HG03103 (cell line): Measurements from ENCODE around the gene MAP2.
"Not testable (repeated sequence)": the region's sequence is repeated elsewhere in the genome, so short reads cannot be mapped to it uniquely, and the experiment has no call there.

Source experiments
- ATAC-seq: cut with Tn5 transposase; IDR thresholded peaks from one replicate; pipeline ENCODE4 v1.9.1; 2021; ENCODE audit warnings: low read depth; ENCODE audit not compliant: unreplicated experiment

MAP2 gene

GRCh38 chr2:209579230-209579749 is 155.4 kb downstream of the MAP2 start:
- ATAC-seq: no peak

DNA sequence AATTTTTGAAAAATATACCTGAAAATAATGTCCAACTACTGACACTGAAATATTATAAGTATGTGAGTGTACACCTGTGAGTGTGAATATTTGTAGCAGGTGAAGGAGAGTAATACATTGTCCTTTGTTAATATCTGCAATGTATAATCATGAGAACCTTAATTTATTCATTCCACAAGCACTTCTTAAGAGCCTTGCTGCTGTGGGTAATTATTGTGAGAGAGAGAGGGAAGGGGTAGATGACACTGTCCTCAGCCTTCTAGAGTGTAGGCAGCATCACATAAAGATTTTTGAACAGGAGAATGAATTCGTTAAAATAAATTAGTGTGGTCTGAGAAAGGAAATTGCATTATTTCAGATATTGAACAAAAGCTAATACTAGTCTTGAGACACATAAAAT is 157.2 kb downstream of the MAP2 start:
- no peak for ATAC-seq

DNA sequence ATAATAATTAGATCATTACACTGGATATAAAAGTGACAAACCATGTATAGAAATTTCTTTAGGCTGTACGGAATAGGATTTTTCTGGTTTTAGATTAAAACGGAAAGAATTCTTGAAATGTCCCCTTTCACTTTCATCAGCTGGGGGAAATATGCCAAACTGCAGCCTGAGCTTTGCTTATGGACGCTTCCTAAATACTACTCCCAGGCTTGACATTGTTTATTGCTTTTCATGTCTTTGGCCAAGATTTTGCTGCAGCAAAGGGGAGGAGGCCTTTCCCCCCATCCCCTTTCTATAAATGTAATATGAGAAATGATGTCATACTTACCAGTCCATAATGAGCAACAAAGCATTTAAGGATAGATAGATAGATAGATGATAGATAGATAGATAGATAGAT is 158.4 kb downstream of the MAP2 start:
- no peak for ATAC-seq

GRCh38 chr2:209584472-209584871 is 160.6 kb downstream of the MAP2 start:
- no peak for ATAC-seq

- ATAC-seq: no peak
Measured at GRCh38 chr2:209584915-209585314, 161.1 kb downstream of the MAP2 start.

DNA sequence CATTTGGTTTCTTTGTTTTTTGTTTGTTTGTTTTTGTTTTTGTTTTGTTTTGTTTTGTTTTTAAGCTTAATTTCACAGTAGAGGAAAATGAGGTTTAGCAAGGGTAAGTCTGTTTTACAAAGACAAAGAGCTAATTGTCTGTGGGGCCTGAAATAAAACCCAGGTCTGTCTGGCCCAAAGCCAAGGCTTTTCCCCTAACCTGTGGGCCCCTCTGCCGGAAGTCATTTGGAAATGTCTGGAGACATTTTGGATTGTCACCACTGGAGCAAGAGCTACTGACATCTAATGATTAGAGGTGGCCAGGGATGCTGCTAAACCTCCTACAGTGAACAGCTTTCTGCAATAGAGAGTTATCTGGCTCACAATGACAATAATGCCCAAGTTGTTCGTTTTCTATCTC is 167.2 kb downstream of the MAP2 start:
- no peak for ATAC-seq

DNA sequence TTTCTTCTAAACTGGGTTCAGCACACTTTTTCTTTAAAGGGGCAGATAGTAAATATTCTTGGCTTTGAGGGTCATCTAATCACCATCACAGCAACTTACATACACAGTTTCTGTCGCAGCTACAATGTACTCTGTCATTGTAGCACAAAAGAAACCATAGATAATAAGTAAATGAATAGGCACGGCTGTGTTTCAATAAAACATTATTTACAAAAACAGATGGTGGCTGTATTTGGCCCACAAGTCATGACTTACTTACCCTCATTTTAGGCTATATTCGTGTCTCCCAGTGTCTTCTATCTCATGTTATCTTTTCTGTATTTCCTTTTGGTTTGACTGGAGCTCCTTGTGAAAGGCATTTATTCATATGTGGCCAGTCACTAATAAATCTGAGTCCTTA is 168.3 kb downstream of the MAP2 start:
- no peak for ATAC-seq

- ATAC-seq: no peak
Measured at GRCh38 chr2:209593930-209594329, 170.1 kb downstream of the MAP2 start.

DNA sequence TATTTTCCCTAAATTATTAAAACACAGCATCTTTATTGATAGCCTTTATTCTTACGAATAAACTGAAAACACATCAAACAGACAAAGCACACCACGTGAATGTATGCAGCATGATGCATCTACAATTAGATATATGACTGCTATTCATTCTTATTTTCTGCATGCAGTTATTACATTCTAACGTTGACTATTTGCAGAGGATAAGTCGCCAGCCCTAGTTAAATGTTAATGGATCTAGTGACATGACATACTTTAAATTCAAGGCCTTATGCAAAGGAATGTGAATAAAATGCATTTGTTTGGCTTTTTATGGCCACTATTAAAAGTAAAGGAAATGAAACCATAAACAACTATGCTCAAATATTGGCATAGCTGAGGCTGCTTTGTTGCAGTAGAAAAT is 172.4 kb downstream of the MAP2 start:
- no peak for ATAC-seq

- not testable (repeated sequence) for ATAC-seq
Measured at GRCh38 chr2:209598227-209598626, 174.4 kb downstream of the MAP2 start.

DNA sequence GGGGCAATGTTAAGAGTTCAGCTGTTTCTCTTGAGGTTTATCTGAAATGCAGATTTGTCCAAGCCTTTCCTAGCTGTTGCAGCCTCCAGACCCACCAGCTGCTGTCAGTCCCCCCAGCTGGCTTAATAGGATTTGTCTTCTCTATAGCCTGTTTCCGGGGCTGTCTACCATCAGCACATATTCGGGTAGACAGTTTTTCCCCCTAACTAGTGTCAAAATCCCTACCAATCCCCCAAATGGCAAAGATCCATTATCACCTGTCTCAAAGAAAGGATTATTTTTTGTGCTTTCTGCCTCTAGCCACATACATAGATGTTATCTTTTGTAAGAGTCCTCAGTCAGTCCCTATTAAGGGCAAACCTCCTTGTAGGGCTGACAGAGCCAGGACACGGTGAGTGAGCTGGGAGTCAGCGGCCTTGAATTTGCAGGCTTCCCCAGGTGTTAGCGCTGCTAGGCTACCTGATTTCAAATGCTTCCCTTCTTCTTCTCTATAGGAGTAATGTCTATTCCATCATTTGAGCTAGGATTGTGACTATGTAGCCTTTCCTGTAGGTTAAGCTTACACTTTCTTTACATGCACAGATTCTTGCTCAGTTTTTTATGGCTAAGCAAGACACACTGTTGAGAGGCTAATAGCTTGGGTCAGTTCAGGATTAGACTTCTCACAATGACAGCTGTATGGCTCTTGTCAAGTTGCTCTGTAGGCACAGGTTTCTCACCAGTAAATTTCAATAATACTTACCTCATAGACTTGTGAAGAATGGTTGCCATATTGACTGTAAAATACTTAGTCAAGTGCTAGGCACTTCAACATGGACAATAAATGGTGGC is 176.7 kb downstream of the MAP2 start:
- no peak for ATAC-seq

GRCh38 chr2:209601497-209601896 is 177.7 kb downstream of the MAP2 start:
- ATAC-seq: no peak

GRCh38 chr2:209602259-209602658 is 178.4 kb downstream of the MAP2 start:
- ATAC-seq: no peak

DNA sequence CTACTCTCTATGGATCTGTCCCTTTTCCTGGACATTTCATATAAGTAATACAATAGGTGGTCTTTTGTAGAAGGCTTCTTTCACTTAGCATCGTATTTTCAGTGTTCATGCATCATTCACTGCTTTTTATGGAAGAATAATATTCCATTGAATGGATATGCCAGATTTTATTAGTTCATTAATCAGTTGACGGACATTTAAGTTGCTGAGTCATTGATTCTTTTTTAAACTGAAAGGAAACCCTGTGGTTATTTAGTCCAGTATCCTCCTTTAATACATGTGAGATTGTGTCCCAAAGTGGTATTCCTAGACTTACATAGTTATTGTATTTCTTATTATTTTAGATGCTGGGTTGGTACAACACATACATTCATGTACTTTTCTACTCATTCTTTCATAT is 185.7 kb downstream of the MAP2 start:
- no peak for ATAC-seq

DNA sequence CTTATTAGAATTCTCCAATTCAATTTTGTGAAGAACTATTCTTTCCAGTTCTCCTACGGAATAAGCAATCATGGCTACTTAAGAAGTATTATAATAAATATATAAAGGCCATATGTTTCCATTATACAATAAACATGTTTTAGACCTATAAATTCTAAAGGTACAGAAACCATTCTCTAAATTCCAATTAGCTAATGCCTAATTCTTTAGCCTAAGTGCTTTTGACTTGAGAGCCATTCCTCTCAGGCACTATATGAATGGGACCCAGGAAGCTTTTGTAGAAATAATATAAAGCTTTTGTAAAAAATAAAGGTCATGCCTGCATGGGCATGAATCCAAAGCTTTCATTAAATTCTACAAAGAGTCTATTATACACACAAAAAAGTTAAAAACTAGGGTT is 186.8 kb downstream of the MAP2 start:
- no peak for ATAC-seq

- no peak for ATAC-seq
Measured at GRCh38 chr2:209613649-209614305, 189.9 kb downstream of the MAP2 start.

DNA sequence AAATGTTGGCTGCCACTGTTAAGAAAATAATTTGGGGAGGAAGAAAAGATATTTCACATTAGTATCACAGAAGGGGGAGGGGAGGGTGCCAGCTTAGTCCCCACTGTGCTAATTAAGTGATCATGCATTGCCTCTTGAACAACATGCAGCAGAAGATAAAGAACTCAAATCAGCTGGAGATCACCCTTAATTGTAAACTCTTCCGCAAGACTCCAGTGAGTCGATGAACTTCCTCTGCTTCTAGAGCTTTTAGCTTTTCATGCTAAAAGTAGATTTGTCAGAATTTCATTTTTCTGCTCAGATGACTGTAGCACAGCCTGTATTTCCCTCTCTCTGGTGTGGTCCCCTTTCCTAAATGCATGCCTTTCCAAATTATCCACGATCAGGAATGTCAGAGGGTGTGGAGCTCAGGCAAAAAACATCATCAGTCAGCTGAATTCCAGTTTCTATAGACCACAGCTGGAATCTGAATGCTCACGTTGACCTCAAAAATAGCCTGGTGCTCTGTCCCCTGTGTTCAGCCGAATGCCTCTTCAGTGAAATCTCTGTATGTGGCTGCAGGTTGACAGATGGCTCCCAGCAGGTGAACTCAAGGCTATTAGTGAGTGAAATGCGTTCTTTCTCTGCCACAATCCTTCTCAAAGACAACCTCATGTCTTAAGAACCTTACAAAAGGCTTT is 191.0 kb downstream of the MAP2 start:
- ATAC-seq: no peak

DNA sequence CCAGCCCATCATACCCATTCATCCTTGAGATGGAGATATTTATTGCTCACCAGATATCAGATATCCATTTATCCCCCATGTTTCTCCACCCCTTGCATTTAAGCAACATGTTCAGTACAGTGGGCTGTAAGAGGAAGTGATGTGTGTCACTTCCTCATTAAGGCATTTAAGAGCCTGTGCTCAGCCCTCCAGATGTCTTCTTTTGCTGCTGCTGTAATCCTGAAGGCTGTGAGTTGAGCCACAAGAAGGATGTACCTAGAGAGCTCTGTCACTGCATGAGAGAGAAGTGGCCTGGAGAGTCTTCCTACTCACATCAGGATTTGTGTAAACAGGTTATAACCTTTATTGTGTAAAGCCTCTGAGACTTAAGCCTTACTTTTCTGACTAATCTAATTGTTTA is 195.9 kb downstream of the MAP2 start:
- peak; percentile 97 for ATAC-seq

- no peak for ATAC-seq
Measured at GRCh38 chr2:209624192-209624938, 200.5 kb downstream of the MAP2 start.

GRCh38 chr2:209629597-209629996 is 205.8 kb downstream of the MAP2 start:
- no peak for ATAC-seq

GRCh38 chr2:209633911-209634310 is 210.1 kb downstream of the MAP2 start:
- no peak for ATAC-seq
